Bone marrow (tissue), 2 donors: ENCODE results near the gene HEATR5A.
"Not testable (repeated sequence)": the region's sequence is repeated elsewhere in the genome, so short reads cannot be mapped to it uniquely, and the experiment has no call there.

Experiments used
- DNase-seq, 2 donors: peaks; one replicate each; lab custom pipeline; 2025; lab: John Stamatoyannopoulos, UW

Gene HEATR5A

DNA sequence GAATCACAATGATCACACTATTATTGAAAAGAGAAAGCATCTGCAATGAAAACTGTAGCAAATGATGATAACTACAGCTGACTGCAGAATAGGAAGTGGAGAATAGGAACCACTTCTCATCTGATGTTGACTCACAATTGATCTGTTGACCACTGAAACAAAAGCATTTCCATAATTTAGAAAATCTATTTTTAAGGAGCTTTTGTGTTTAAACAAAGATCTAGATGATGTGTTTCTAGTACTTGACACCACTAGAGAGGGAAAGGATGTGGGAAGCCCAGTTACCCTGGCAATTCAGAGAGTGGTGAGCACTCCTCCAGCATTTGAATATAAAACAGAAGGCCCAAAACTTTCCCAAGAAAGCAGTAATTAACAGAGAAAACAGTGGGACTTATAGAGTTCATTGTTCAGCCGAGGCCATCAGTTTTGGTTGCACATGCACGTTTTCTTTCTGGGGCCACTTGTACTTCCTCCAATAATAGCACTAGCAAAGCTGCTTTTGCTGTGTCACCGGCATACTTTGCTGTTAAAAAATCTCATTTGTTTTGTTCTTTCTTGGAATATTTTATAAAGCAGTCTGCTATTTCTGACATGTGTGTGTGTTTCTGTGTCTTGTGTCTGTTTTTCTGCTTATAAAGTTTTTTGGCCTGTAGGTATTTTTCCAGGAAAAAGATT is 136.6 kb downstream of the HEATR5A start:
- peak; percentile 10 to 35 for DNase-seq

DNA sequence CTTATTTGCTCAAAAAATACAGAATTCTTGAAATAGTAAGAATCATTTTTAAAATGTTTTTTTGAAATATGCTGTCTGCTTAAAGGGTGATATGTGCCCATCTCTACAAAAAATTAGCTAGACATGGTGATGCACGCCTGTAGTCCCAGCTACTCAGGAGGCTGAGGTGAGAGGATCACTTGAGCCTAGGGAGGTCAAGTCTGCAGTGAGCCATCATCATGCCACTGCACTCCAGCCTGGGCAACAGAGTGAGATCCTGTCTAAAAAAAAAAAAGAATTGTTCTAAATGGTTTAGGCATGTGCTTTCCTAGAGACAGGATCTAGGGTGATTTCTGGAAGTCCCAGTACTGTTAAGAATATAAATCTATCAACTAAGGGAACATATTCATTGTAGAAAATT is 137.2 kb downstream of the HEATR5A start:
- no peak for DNase-seq

DNA sequence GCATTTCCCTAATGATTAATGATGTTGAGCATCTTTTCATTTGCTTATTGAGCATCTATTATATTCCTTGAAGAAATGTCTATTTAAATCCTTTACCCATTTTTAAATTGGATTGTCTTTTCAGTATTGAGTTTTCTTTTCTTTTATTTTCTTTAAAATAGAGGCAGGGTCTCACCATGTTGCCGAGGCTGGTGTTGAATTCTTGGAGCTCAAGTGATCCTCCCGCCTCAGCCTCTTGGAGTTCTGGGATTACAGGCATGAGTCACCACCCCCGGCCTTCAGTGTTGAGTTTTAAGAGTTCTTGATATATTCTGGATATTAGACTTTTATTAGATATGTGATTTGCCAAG is 139.5 kb downstream of the HEATR5A start:
- no peak for DNase-seq

DNA sequence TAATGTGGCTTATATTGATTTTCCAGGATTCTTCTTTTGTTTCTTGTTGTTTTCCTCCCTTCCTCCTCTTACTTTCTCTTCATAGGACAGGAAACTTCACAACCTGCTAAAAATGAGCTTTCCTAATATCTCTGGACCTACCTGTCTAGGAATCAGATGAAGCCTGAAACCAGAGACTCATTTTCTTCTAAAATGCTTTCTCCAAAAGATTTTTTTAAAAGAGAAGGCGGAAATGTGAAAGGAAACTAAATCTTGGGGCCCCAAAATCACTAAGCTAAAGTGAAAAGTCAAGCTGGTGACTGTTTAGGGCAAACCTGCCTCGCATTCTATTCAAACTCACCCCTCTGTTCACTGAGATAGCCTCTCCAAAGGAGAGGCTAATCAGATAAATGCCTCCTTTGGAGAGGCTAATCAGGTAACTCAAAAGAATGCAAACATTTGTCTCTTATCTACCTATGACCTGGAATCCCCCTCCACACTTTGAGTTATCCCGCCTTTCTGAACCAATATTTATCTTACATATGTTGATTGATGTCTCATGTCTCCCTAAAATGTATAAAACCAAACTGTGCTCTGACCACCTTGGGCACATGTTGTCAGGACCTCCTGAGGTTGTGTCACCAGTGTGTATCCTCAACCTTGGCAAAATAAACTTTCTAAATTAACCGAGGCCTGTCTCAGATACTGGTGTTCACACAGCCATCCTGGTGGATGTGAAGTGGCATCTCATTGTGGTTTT is 140.0 kb downstream of the HEATR5A start:
- DNase-seq = no peak

DNA sequence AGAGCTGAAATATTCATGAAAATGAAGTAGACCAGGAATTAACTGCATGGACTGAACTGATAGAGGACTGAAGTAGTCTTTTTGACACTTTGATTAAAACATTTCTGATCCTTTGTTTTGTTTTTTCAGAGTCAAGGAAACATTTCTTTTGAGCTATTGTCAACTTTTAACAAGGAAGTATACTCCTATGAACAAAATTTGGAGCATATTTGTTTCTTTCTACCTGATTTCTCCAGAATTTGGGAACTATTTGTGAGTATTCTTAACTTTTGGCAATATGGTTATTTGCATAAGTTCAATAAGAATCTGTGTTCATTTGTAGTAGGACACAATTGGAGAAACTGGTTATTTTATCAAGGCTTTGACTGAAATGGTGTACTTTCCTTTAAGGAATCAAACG is 141.5 kb downstream of the HEATR5A start:
- DNase-seq = no peak

DNA sequence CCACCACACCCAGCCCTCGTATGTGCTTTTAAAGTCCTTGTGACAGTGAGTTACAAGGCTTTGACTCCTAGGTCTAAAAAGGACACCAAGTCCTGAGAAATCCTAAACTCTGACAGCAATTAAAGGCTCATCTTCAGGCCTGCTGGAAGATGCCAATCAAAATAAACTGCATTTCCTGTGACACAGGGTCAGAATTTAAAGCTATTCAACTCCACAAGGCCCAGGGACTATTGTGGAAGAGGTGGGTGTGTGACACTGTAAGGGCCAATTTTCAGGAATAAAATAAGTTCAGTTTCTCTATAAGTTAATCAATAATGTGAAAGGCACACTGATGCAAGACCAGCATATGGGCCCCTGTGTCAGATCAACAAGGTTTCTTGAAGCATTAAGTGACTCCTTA is 143.3 kb downstream of the HEATR5A start:
- DNase-seq = no peak

DNA sequence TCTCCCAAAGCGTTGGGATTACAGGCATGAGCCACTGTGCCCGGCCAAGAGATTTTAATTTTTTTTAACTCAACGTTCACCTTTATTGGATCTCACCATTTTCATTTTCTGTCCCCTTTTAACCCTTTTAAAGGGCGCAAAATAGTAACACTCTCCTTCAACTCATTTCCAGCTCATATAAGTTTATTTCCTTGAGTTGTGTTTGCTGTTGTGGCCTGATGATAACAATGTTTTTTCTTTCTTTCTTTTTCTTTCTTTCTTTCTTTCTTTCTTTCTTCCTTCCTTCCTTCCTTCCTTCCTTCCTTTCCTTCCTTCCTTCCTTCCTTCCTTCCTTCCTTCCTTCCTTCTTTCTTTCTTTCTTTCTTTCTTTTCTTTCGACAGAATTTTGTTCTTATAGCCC is 143.9 kb downstream of the HEATR5A start:
- DNase-seq = not testable (repeated sequence)

DNA sequence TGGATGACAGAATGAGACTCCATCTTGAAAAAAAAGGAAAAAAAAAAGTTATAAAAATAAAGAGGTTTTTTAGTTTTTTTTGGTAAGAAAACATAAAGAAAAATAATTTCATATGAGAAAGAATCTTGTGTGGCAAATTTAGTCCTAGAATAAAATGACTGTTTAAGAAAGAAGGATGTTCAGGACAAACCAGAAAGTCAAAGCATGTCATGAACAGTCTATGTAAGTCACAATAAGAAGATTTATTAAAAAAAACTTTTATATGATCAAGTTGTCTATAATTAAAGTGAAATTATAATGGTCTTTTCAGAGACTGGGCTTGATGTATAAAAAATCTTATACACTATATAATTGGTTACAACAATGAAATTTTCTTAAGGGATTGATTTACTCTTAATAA is 144.6 kb downstream of the HEATR5A start:
- DNase-seq = no peak

DNA sequence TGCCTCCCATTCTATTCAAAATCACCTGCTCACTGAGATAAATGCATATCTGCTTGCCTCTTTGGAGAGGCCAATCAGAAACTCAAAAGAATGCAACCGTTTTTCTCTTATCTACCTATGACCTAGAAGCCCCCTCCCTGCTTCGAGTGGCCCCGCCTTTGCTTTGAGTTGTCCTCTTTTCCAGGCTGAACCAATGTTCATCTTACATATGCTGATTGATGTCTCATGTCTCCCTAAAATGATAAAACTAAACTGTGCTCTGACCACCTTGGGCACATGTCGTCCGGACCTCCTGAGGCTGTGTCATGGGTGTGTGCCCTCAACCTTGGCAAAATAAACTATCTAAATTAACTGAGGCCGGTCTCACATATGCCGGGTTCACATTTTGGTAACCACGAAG is 148.7 kb downstream of the HEATR5A start:
- no peak for DNase-seq

DNA sequence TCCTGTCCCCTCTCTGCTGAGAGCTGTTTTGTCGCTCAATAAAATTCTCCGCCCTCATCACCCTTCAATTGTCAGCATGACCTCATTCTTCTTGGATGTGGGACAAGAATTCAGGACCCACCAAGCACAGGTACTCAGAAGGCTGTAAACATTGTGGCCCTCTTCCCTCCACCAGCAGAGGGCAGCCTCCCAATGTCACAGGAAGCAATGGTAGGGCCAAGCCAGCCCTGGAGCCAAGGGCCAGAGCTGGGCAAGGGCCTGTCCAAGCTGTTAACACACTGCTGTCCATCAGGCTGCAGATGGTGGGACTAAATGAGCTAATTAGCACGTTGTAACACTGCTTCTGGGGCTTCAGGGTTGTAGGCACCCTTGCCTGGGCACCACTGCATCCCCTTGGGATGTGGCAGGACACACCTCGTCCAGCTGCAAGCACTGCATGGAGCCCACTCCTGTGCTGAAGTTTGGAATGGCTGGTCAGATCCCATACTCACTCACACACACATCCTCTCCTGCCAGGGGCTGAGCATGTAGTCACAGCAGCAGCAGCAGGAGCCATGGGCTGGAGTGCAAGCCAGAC is 150.1 kb downstream of the HEATR5A start:
- no peak for DNase-seq

DNA sequence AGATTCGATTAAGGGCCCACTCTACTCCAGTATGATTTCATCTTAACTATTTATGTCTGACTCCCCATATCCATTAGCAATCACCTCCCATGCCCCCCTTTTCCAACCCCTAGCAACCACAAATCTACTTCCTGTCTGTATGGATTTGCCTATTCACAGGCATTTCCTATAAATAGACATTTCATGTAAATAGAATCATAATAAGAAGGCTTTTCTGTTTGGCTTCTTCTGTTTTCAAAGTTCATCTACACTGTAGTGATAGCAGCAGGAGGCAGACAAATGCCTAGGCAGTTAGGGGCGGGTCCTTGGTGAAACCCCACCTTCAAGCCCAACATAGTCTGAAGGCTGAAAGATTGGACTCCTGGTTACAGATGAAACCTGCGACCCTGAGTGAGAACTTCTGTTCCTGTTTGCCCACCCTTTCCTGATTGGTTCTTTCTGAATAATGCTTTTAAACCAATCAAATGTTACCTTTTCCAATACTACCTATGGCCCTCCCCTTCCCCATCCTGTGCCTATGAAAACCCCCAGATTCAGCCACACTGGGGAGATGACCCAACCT is 150.6 kb downstream of the HEATR5A start:
- no peak for DNase-seq

DNA sequence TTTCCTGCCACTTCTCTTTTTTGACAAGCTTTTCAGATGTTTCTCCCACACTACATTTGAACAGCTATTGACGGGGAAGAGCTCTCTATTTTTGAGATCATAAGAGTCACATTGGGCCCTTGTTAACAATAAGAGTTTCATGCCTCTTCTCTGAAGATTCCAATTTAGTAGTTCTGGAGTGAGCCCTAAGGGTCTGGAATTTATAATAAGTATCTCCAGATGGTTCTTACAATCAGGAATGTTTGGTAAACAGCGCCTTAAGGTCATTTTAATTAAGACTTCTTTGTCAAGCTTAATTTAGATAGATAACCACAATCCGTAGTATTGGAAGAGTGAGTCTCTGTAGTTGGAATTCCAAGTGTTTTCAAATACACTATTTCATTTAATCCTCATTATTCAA is 152.1 kb downstream of the HEATR5A start:
- DNase-seq = no peak

DNA sequence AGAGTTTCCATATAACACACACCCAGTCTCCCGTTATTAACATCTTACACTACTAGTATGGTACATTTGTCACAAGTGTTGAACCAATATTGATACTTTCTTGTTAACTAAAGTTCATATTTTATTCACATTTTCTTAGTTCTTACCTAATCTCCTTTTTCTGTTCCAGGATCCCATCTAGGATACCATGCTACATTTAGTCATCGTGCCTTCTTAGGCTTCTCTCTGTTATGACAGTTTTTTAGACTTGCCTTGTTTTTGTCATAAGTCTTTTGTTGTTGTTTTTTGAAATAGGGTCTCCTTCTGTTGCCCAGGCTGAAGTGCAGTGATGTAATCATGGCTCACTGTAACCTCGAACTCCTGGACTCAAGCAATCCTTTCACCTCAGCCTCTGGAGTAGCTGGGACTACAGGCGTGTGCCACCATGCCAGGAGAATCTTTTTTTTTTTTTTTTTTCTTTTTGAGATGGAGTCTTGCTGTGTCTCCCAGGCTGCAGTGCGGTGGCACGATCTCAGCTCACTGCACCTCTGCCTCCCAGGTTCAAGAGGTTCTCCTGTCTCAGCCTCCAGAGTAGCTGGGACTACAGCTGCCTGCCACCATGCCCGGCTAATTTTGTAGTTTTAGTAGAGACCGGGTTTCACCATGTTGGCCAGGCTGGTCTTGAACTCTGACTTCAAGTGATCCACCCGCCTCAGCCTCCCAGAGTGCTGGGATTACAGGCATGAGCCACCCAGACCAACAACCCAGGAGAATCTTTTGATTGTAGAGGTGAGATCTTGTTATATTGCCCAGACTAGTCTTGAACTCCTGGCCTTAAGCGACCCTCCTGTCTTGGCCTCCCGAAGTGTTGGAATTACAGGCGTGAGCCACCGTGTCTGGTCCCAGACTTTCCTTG is 153.7 kb downstream of the HEATR5A start:
- no peak for DNase-seq

DNA sequence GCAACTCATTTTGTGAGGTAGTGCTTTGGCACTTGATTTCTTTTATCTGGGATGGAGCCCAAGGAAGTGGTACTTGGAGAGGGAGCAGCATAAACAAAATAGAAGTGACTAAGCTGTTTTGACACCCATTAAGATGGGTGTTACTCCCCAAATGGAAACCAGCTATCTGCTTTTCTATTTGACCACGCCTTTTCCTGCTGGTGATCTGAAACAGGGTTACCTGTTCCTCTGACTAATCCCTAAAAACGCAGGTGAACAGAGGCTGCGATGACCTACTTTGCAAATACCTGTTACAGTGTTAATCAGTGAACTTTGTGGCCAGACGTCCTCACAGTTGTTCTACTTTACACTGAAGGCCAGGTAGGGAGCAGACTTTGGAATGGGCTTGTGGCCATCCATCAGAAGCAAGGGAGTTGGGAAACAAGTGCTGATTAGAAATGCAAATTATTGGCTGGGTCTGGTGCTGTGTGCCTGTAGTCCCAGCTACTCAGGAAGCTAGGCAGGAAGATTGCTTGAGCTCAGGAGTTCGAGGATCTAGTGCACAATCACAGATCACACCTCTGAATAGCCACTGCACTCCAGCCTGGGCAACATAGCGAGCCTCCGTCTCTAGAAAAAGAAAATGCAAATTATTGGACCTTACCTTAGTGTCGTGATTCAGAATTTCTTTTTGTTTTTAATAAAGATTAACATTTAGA is 154.5 kb downstream of the HEATR5A start:
- DNase-seq = no peak

DNA sequence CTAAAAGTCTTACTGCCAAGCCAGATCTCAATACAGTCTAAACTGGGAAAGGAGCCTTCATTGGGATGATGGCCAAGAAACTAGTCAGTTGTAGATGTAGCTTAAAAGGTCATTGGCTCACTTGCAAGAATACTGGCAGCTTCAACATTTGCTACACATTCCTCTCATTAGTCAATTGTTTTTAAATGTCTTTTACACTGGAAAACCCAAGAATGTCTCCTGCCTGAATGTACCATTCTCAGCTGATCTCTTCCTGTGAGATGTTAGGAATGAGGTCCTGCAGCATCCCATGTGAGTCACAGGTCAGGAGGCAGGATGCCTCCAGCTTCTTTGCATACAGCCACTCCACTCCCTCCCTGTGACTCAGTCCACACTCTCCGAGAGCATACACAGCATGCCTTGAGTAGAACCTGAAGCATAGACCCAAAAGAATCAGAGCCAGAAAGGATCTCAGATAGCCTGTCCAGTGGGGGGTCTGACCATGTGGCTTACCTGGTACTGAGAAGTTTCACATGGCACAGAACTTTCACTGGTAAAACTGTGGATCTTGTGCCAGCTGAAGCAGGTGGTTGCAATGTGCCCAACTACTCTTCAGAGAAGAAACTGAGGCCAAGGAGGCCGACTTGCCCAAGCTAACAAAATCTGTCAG is 156.7 kb downstream of the HEATR5A start:
- no peak for DNase-seq

DNA sequence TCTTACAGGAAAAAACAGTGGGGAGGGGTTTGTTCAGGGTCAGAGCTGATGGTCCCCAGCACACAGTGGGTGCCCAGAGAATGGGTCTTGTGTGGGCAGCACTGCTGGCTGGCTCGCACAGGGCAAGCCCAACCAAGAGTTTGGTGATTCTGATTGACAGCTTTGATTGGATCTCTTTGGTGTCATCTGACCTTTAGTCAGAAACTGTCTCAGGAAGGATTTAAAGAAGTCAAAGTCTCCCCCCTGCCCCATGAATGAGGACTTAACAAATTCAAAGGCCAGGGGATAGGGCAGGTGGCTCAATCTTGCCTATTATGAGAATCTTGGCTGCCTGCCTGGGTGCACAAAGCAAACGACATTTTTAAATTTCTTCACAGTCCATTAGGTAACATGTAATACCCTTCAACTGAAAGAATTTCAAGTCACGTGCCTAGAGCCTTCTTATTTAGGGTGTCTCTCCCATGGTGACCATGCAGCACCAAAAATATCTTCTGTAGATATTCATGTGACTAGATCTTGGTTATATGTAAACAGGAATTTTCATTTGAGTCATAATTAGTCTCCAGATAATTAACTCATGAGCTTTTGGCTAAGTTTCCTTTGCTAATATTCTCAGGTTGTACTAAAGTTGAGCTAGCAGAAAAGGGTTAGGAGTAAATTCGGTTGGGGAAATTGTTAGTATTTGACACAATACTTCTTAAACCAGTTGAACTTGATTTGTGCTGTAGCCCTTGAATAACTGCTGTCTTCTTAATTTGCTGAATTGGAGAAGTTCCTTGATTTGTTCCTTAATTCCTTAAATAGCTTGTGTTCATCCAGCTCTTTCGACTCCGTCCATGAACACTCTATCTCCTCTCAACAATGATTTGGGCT is 158.3 kb downstream of the HEATR5A start:
- no peak for DNase-seq

DNA sequence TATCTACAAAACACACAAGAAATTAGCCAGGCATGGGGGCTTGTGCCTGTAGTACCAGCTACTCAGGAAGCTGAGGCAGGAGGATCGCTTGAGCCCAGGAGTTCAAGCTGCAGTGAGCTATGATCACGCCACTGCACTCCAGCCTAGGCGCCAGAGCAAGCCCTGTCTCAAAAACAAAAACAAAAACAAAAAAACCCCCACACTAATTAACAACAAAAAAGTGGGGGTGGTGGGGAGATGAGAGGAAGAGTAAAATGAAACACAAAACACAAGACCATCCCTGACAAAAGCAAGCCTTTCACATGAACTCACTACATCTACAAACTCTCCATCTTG is 158.9 kb downstream of the HEATR5A start:
- no peak for DNase-seq

DNA sequence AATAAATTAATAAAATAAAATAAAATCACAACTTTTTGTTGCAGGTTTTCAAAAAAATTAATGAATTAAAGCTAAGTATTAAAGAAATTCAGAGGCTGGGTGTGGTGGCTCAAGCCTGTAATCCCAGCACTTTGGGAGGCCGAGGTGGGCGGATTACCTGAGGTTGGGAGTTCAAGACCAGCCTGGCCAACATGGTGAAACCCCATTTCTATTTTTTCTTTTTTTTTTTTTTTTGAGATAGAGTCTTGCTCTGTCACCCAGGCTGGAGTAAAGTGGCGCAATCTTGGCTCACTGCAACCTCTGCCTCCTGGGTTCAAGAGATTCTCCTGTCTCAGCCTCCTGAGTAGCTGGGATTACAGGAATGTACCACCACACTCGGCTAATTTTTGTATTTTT is 161.3 kb downstream of the HEATR5A start:
- DNase-seq = not testable (repeated sequence)

DNA sequence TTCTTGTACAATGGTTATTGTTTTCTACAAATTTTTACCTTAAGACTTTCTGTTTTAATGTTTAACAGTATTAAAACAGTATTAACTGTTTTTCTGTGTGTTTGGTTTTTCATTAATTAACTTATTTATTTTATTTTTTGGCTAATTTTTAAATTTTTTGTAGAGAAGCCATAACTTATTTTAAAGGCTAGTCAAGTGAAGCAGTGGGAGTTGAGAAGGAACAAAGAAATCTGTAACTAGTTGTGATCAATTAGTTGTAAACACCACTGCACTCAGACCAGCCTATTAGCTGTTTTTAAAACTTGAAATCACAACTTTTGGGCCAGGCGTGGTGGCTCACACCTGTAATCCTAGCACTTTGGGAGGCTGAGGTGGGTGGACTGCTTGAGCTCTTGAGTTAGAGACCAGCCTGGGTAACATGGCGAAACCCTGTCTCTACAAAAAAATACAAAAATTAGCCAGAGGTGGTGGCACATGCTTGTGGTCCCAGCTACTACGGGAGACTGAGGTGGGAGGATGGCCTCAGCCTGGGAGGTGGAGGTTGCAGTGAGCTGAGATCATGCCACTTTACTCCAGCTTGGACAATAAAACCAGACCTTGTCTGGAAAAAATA is 161.8 kb downstream of the HEATR5A start:
- no peak for DNase-seq
